GM21367 (cell line): ENCODE results near the gene SAYSD1.

Experiments used
- ATAC-seq: cut with Tn5 transposase; IDR thresholded peaks from one replicate; pipeline ENCODE4 v1.9.1; 2021; ENCODE audit not compliant: unreplicated experiment

Gene SAYSD1

DNA sequence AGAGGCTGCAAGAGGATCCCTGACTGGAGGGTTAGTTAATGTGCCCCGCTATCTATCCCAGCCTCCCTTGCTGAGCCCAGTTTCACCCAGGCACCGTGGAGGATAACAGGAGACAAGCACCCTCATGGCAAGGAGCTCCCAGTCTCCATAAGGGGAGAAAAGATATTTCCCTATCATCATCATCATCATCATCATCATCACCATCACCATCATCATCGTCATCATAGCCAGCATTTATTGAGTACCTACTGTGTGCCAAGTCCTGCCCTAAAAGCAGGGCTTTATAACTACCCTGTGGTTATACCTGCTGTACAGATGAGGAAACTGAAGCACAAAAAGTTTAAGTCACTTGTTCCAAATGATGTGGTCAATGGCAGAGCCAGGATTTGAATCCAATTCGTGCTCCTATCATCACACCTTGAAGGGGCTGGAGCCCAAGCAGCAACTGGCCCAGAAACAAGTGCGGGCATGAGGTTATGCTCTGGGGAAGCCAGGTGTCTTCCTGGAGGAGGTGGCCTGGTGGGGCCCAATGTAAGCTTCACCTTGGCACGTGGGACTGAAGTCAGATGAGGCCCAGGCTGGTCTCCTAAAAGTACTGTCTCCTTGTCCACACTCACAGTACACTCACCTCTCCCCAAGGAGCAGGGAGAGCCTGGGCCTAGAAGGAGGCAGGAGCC lies 56.4 kb downstream of the SAYSD1 start:
- ATAC-seq = no peak

DNA sequence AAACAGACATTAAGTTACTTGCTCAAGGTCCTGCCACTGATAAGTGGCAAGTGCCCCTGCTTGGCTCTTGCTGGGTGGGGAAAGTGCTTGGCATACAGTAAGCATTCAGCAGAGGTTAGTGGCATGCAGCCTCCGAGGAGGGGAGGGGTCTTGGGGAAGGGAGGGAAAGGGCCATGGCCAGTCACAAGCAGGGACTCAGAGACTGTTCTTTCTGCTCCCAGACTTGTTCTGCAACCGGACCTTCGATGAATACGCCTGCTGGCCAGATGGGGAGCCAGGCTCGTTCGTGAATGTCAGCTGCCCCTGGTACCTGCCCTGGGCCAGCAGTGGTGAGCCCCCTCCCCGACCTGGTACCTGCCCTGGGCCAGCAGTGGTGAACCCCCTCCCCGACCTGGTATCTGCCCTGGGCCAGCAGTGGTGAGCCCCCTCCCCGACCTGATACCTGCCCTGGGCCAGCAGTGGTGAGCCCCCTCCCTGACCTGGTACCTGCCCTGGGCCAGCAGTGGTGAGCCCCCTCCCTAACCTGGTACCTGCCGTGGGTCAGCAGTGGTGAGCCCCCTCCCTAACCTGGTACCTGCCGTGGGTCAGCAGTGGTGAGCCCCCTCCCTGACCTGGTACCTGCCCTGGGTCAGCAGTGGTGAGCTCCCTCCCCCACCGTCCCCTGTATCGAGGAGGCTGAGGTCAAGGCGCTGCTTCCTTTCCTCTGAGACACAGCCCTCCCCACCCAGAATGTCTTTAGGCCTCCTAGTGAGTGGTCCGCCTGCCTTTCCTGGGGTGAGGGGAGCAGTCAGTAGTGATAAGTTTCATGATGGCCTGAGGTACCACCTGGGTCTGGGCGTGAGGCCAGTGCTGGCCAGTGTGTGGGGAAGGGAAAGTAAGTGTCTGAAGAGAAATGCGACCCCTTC lies 57.5 kb downstream of the SAYSD1 start:
- no peak for ATAC-seq

DNA sequence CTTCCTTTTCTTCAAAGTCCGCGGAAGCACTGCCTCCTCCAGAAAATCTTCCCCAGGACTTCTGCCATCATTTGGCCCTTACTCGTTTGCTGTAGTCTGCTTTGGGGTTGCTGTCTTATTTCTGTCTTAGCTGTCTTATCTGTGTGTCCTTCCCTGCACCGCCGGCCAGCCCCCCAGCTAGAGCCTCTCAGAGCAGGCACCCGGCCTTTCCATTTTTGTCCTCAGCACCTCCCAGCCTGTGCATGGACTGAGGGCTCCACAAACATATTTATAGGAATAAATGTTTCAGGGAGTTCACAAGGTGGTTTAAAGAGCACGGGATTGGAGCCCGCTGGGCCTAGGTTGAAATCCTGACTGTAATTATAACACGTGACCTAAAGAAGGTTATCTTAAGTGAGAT lies 58.3 kb downstream of the SAYSD1 start:
- no peak for ATAC-seq

DNA sequence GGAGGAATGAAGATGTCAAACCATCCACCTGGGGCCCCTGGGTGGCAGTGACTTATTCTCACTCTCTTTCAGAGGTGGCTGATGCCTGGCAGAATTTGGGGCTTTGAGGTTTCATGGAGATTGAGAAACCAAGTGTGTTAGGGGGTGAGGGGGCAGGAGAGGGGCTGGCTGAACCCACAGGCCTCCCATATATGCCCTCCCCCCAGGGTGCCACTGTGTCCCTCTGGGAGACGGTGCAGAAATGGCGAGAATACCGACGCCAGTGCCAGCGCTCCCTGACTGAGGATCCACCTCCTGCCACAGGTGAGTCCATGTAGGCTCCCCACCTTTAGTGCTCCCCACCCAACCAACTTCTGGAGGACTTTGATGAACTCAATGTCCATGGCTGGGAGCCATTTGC lies 58.8 kb downstream of the SAYSD1 start:
- no peak for ATAC-seq

GRCh38 chr6:39055661-39056060 lies 59.3 kb downstream of the SAYSD1 start:
- ATAC-seq = no peak

- no peak for ATAC-seq
Observed at GRCh38 chr6:39054577-39055142, 60.3 kb downstream of the SAYSD1 start.
